GM12874 (cell line): ENCODE data around the gene PIK3C2G.

Experiments used
- CTCF ChIP-seq: IDR thresholded peaks from 2 replicates; pipeline ENCODE4 v1.5.1; 2011; ENCODE audit warnings: low read depth, mild to moderate bottlenecking, control low read depth, low read length, moderate library complexity; ENCODE audit not compliant: insufficient read depth

PIK3C2G gene

DNA sequence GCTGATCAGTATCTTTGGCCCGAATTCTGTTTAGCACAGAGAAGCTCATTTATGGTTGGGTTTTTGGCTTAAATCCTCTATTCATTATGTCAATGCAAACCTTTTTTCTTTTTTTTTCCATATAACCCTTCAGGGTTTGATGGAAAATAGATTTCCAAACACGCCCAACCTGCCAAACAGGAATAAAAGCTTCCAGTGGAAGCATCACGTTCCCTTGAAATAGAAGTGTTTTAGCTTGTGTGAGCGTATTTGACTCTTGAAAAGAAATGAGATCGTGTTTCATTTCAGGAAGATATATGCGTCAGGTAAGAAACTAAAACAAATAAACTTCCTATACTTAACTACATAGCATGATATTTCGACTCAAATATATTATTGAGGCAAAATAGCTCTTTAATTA lies at the start of gene PIK3C2G:
TSS of gene PIK3C2G (plus strand) at position 246 of the 400 bp plus-strand sequence. CDS start 20,564 bp downstream, outside the sequence.
- TF ChIP-seq CTCF: no peak

- no peak for TF ChIP-seq CTCF
Measured at GRCh38 chr12:18217966-18218365, 43.4 kb upstream of the PIK3C2G start.

GRCh38 chr12:18221726-18222125 lies 39.6 kb upstream of the PIK3C2G start:
- no peak for TF ChIP-seq CTCF

DNA sequence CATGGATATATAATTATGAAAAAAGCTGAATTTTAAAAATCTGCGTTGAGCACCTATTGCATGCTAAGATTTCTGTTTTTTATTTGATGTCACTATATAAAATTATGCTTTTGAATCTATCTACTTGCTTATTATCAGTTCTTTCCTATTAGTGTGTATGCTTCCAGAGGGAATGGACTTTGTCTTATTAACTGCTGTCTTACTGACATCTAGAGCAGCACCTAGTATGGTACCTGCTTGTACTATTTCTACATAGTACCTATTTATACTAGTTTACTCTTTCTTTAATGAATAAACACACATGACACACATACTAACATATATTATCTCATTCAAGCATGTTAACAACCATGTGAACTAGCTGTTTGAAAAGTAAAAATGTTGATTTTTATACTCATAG lies 38.6 kb upstream of the PIK3C2G start:
- no peak for TF ChIP-seq CTCF

DNA sequence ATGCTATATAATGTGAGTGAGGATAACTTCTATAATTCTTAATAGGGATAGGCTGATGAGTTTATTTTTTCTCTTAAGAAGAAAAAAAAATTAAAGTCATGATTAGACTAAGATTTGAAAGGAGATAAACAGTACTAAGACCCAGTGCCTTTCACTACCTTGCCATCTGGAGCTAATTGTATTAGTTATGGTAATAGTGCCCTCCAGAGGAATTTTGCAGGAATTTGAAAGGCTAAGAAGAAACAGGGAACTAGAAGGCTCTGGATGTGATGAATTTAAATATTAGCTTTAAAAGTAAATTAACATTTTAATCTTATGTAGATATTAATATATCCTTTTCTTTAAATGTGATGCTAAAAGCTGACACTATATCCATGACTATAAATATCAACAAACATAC lies 36.6 kb upstream of the PIK3C2G start:
- TF ChIP-seq CTCF: no peak

DNA sequence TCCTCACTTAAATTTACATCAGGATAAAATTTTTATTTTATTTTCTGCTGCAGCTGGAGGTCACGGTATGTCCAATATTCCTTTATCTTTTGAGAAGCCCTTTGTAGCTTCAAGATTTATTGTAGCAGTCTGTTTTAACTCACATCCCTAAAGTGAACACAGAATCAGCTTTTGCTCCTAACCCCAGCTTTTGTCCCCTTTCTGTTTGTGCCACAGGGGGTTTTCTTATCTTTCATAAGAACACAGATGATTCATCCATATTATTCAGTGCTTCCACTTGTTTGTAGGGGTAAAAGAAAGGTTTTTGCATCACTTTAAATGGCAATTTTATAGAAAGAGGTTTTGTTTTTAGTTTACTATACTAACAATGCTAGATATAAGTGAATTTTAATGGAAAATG lies 21.8 kb upstream of the PIK3C2G start:
- no peak for TF ChIP-seq CTCF

DNA sequence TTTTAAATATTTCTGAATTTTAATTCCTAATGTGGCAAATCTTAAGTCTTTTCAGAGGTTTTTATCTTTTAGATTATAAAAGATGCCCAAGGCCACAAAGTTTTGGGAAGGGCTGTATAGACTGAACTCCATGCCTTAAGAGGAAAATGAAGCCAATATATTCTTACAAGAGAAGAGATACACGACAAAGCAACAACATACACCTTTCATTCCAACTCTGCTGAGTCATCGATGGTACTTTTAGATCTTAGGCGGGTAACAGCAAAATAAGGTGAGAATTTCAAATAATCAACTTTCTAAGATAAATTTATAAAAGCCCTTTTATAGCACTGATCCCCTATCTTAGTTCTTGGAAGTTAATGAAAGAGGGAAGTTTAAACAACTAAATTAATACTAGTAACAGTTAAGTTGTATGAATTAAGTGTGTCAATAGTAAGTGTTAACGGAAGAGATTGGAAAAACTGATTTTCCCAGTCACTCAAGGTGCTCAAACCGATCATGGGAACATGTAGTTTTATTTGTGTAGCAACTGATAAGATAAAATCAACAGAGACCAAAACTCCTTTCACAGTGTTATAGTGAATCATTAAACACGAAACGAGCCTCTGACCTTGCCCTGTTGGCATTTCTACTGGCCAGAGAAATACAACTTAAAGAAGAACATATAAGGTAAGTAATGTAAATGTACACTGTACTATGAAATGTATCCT lies 18.8 kb upstream of the PIK3C2G start:
- no peak for TF ChIP-seq CTCF
